Measurements from ENCODE around the gene AASDHPPT.

- TF ChIP-seq CTCF (IDR thresholded peaks at IDR 0.05; ENCODE audit: insufficient read depth, low read length, poor library complexity, severe bottlenecking), result no peak
- no peak for TF ChIP-seq EZH2phosphoT487 (conservative IDR thresholded peaks at IDR 0.05; ENCODE audit: low read length)
Measured at GRCh38 chr11:106098893-106099553, 21.6 kb downstream of the AASDHPPT start.

All from SU-DHL-6 (cell line).